SK-N-SH (cell line): Measurements from ENCODE around the gene C1QC. TPM values are rescaled to one million over a fixed set of nuclear protein-coding genes. Genes with fewer than 3 reads are reported as not detected.

Source experiments
- CTCF ChIA-PET: fragments of 300-600, 350-600 bp; formaldehyde crosslinking; extraction: SDS; loops from one replicate; lab custom pipeline; 2021; lab: Yijun Ruan, JAX
- POLR2A ChIA-PET: fragments of 350-600 bp; sonication (Branson Sonifier 250); formaldehyde crosslinking; extraction: SDS; loops from one replicate; lab custom pipeline; 2020; ENCODE audit warnings: antibody characterized with exemption, inconsistent platforms; lab: Yijun Ruan, JAX
- DNase-seq: peaks from one replicate; pipeline ENCODE4 v3.0.0; 2012
- H2AFZ ChIP-seq: fragments of 200-600 bp; sonication (generic); 2 replicates; pipeline ENCODE4 v1.8.1; 2016; ENCODE audit warnings: antibody characterized with exemption, mild to moderate bottlenecking, low read depth
- H3F3A ChIP-seq: fragments of 200-600 bp; sonication (generic); replicated peaks from 2 replicates; pipeline ENCODE3; 2016; ENCODE audit warnings: antibody characterized with exemption, mild to moderate bottlenecking; ENCODE audit not compliant: insufficient read depth
- H3K27ac ChIP-seq, 2 experiments: fragments of 200-500 bp in 1 of 2; fragments of 200-600 bp in 1 of 2; sonication (Bioruptor generic) in 1 of 2; sonication (generic), shearing (Covaris generic) in 1 of 2; 2 replicates each; pipeline versions ENCODE4 v1.5.1 to v1.6.1; 2014 to 2016; ENCODE audit warnings: low read depth in 2 of 2, inconsistent platforms in 1 of 2, low read length in 1 of 2, mild to moderate bottlenecking in 1 of 2, mixed read lengths in 1 of 2
- H3K27me3 ChIP-seq: fragments of 200-600 bp; sonication (generic), shearing (Covaris generic); 2 replicates; pipeline ENCODE4 v1.6.1; 2016; ENCODE audit warnings: mixed run types; ENCODE audit not compliant: insufficient read depth
- H3K36me3 ChIP-seq, 2 experiments: fragments of 200-500 bp in 1 of 2; fragments of 200-600 bp in 1 of 2; sonication (Bioruptor generic) in 1 of 2; sonication (generic) in 1 of 2; replicated peaks in 1 of 2; 2 replicates each; pipeline versions ENCODE3 to v1.5.1; 2014 to 2016; ENCODE audit warnings: low read length in 1 of 2, mild to moderate bottlenecking in 1 of 2; ENCODE audit not compliant: insufficient read depth in 2 of 2, control insufficient read depth in 1 of 2
- H3K4me1 ChIP-seq, 2 experiments: fragments of 200-500 bp in 1 of 2; fragments of 200-600 bp in 1 of 2; sonication (Bioruptor generic) in 1 of 2; sonication (generic), shearing (Covaris generic) in 1 of 2; 2 replicates each; pipeline versions ENCODE4 v1.5.1 to v1.6.1; 2014 to 2016; ENCODE audit warnings: low read depth in 1 of 2, low read length in 1 of 2, mixed run types in 1 of 2; ENCODE audit not compliant: insufficient read depth in 2 of 2, control insufficient read depth in 1 of 2
- H3K4me2 ChIP-seq: fragments of 200-600 bp; sonication (generic), shearing (Covaris generic); 2 replicates; pipeline ENCODE4 v1.6.1; 2017; ENCODE audit warnings: mixed run types
- H3K4me3 ChIP-seq, 2 experiments: fragments of 200-500 bp in 1 of 2; fragments of 200-600 bp in 1 of 2; sonication (Bioruptor generic) in 1 of 2; sonication (generic), shearing (Covaris generic) in 1 of 2; 2 replicates each; pipeline versions ENCODE4 v1.5.1 to v1.8.1; 2014 to 2016; ENCODE audit warnings: low read depth in 2 of 2, inconsistent platforms in 1 of 2, low read length in 1 of 2, mild to moderate bottlenecking in 1 of 2, mixed read lengths in 1 of 2, moderate library complexity in 1 of 2
- H3K79me2 ChIP-seq: fragments of 200-600 bp; sonication (generic); 2 replicates; pipeline ENCODE4 v1.8.1; 2017; ENCODE audit warnings: mild to moderate bottlenecking; ENCODE audit not compliant: insufficient read depth
- H3K9ac ChIP-seq: fragments of 200-600 bp; sonication (generic); 2 replicates; pipeline ENCODE4 v1.6.1; 2017; ENCODE audit warnings: mixed run types
- H3K9me2 ChIP-seq: fragments of 200-600 bp; sonication (generic); 2 replicates; pipeline ENCODE4 v1.6.1; 2017; ENCODE audit warnings: mixed run types
- H3K9me3 ChIP-seq: fragments of 200-600 bp; sonication (generic); 2 replicates; pipeline ENCODE4 v1.6.1; 2017; ENCODE audit warnings: mixed run types, mild to moderate bottlenecking, moderate library complexity
- H4K20me1 ChIP-seq: fragments of 200-600 bp; sonication (generic); 2 replicates; pipeline ENCODE4 v1.6.1; 2017; ENCODE audit warnings: mild to moderate bottlenecking, mixed run types; ENCODE audit not compliant: insufficient read depth
- FOXJ3 ChIP-seq: sonication (generic); formaldehyde crosslinking; IDR thresholded peaks from 2 replicates; pipeline ENCODE4 v1.5.1; 2020; ENCODE audit warnings: mild to moderate bottlenecking, missing genetic modification reagents
- GABPA ChIP-seq: IDR thresholded peaks from 2 replicates; pipeline ENCODE4 v1.4.0; 2012; ENCODE audit warnings: low read depth, mild to moderate bottlenecking
- GATA2 ChIP-seq: sonication (generic); formaldehyde crosslinking; IDR thresholded peaks from 2 replicates; pipeline ENCODE4 v1.5.0; 2020; ENCODE audit warnings: mild to moderate bottlenecking, missing genetic modification reagents
- NRF1 ChIP-seq: IDR thresholded peaks from 2 replicates; pipeline ENCODE4 v1.6.1; 2012; ENCODE audit warnings: low read depth, mild to moderate bottlenecking, low read length
- RAD21 ChIP-seq: IDR thresholded peaks from 2 replicates; pipeline ENCODE4 v1.6.1; 2012; ENCODE audit warnings: mild to moderate bottlenecking, low read length
- SIN3A ChIP-seq: IDR thresholded peaks from 2 replicates; pipeline ENCODE4 v1.6.1; 2012; ENCODE audit warnings: low read depth, mild to moderate bottlenecking, low read length, moderate library complexity, borderline replicate concordance
- SMC3 ChIP-seq: IDR thresholded peaks from 2 replicates; pipeline ENCODE4 v1.6.1; 2012; ENCODE audit warnings: low read depth, low read length, improper control_type of control experiment
- YY1 ChIP-seq: IDR thresholded peaks from 2 replicates; pipeline ENCODE4 v1.4.0; 2012; ENCODE audit warnings: low read depth, mild to moderate bottlenecking
- WGBS: methylation state at CpG from one replicate; pipeline ENCODE4 v1.1.6; 2017; ENCODE audit warnings: low lambda C conversion rate; 5-methylcytosine and 5-hydroxymethylcytosine counted together
- polyA plus RNA-seq, 3 experiments: library from polyadenylated mRNA; depleted of rRNA; stranded (reverse); fragments of >200 nt; gene quantifications; 2 replicates each; pipeline ENCODE4 v1.2.3, GENCODE V29; 2012
- TF ChIP-seq, protein P1 (sequence below): IDR thresholded peaks from 2 replicates; pipeline ENCODE4 v1.6.1; 2012; ENCODE audit warnings: mild to moderate bottlenecking, low read depth, low read length, moderate library complexity
- TF ChIP-seq, protein P2 (sequence below): IDR thresholded peaks from 2 replicates; pipeline ENCODE4; 2012
- TF ChIP-seq, protein P3 (sequence below): fragments of 150-350 bp; IDR thresholded peaks from 2 replicates; pipeline ENCODE4 v1.6.1; 2016; ENCODE audit warnings: mild to moderate bottlenecking, low read depth, low read length

C1QC gene
- polyA plus RNA-seq, 1 of the 3 experiments (the other 2 are of a cell fraction): not detected

DNA sequence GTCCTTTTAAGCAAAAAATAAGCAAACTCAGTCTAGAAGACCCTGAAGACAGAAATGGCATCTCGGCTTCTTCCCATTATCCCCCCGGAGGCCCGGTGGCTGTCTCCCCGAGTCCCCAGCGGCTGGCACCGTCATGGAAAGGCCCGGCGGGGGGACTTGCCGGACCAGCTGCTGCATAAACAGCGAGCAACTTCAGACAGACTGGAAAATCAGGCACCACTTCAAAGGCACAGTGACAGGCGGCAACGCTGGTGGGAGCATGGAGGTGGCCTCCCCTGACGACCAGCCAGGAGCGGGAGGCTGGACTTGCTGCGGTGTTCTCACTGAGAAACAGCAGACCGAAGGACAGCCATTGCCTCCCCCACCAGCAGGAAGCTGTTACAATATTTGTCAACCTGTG is 25.4 kb upstream of the C1QC start:
- no peaks in the 10 kb centered on the region for H3K36me3 ChIP-seq
- H3K4me1 ChIP-seq: peaks cover 0 to 10% of the 10 kb centered on the region in 2 experiments; a peak in 1 of 4 replicates
- H3K9ac ChIP-seq: no peak overlapping the region
- H3K27ac ChIP-seq: no peak overlapping the region
- H3F3A ChIP-seq: no peaks in the 10 kb centered on the region
- H4K20me1 ChIP-seq: no peaks in the 10 kb centered on the region
- no peak for DNase-seq
- no peaks in the 10 kb centered on the region for H3K79me2 ChIP-seq
- H2AFZ ChIP-seq: no peak overlapping the region
- CTCF ChIA-PET: interaction anchor here (1.2 to 2.1 kb wide), 2 partner anchors 24 to 90 kb away, joined by 6 to 7 read pairs; no protein-coding TSS in a partner anchor
- H3K9me2 ChIP-seq: no peaks in the 10 kb centered on the region
- no peaks in the 10 kb centered on the region for H3K9me3 ChIP-seq
- no peak overlapping the region for H3K4me2 ChIP-seq
- TF ChIP-seq RAD21 (no peak), YY1 (no peak), SIN3A (no peak), SMC3 (no peak), GABPA (no peak), FOXJ3 (CRISPR knock-in tag) (no peak)
- TF ChIP-seq, protein P1, sequence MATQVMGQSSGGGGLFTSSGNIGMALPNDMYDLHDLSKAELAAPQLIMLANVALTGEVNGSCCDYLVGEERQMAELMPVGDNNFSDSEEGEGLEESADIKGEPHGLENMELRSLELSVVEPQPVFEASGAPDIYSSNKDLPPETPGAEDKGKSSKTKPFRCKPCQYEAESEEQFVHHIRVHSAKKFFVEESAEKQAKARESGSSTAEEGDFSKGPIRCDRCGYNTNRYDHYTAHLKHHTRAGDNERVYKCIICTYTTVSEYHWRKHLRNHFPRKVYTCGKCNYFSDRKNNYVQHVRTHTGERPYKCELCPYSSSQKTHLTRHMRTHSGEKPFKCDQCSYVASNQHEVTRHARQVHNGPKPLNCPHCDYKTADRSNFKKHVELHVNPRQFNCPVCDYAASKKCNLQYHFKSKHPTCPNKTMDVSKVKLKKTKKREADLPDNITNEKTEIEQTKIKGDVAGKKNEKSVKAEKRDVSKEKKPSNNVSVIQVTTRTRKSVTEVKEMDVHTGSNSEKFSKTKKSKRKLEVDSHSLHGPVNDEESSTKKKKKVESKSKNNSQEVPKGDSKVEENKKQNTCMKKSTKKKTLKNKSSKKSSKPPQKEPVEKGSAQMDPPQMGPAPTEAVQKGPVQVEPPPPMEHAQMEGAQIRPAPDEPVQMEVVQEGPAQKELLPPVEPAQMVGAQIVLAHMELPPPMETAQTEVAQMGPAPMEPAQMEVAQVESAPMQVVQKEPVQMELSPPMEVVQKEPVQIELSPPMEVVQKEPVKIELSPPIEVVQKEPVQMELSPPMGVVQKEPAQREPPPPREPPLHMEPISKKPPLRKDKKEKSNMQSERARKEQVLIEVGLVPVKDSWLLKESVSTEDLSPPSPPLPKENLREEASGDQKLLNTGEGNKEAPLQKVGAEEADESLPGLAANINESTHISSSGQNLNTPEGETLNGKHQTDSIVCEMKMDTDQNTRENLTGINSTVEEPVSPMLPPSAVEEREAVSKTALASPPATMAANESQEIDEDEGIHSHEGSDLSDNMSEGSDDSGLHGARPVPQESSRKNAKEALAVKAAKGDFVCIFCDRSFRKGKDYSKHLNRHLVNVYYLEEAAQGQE: no peak
- TF ChIP-seq, protein P2, sequence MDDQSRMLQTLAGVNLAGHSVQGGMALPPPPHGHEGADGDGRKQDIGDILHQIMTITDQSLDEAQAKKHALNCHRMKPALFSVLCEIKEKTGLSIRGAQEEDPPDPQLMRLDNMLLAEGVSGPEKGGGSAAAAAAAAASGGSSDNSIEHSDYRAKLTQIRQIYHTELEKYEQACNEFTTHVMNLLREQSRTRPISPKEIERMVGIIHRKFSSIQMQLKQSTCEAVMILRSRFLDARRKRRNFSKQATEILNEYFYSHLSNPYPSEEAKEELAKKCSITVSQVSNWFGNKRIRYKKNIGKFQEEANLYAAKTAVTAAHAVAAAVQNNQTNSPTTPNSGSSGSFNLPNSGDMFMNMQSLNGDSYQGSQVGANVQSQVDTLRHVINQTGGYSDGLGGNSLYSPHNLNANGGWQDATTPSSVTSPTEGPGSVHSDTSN: no peak
- TF ChIP-seq, all 33 proteins: peak for 0
- no peak overlapping the region for H3K4me3 ChIP-seq
- 71% methylated on average over 14 of the region's 16 CpGs for WGBS
- H3K27me3 ChIP-seq: peaks cover 19% of the 10 kb centered on the region
- POLR2A ChIA-PET: no interaction called here

DNA sequence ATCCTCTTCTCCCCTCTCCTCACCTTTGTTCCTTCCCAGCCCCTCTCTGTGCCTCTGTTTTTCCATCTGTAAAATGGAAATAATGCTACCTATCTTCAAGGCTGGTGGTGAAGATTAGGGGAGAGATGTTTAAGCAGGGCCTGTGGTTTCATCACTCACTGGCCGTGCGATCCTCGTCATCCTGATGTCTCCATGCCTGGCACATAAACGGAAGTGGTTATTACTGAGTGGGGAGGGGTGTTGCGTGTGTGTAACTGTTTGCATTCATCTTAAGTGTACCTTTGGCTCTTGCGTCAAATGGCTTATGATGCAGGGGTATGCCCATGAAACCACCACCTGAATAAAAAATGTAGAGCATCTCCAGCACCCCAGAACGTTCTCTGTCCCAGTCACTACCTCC is 24.2 kb upstream of the C1QC start:
- ChIA-PET CTCF (interaction anchor here (1.1 to 2.5 kb wide), 5 partner anchors 9 to 92 kb away, joined by 3 to 13 read pairs (median 6); no protein-coding TSS in a partner anchor), POLR2A (no interaction called here)
- Histone ChIP-seq H3F3A (no peaks in the 10 kb centered on the region), H4K20me1 (no peaks in the 10 kb centered on the region), H3K9me2 (no peaks in the 10 kb centered on the region), H3K36me3 (no peaks in the 10 kb centered on the region), H3K4me3 (no peak overlapping the region), H3K79me2 (no peaks in the 10 kb centered on the region), H3K9me3 (no peaks in the 10 kb centered on the region), H3K9ac (no peak overlapping the region), H3K4me1 (peaks cover 0 to 9% of the 10 kb centered on the region in 2 experiments; a peak in 1 of 4 replicates), H3K27ac (no peak overlapping the region), H2AFZ (no peak overlapping the region), H3K27me3 (peaks cover 19% of the 10 kb centered on the region), H3K4me2 (no peak overlapping the region)
- no peak for DNase-seq
- TF ChIP-seq YY1: no peak
- no peak for TF ChIP-seq NRF1
- TF ChIP-seq, protein P3, sequence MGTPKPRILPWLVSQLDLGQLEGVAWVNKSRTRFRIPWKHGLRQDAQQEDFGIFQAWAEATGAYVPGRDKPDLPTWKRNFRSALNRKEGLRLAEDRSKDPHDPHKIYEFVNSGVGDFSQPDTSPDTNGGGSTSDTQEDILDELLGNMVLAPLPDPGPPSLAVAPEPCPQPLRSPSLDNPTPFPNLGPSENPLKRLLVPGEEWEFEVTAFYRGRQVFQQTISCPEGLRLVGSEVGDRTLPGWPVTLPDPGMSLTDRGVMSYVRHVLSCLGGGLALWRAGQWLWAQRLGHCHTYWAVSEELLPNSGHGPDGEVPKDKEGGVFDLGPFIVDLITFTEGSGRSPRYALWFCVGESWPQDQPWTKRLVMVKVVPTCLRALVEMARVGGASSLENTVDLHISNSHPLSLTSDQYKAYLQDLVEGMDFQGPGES: no peak
- TF ChIP-seq GATA2: no peak
- WGBS: 61% methylated on average over 7 of the region's 7 CpGs
